NCI-H2196 treated with DMSO at 0.1 percent for 48 hours (cell line): Measurements from ENCODE around the gene MLLT1.

Source experiments
- DNase-seq: peaks from one replicate; lab custom pipeline; 2025; ENCODE audit not compliant: unreplicated experiment; lab: John Stamatoyannopoulos, UW

The MLLT1 gene

GRCh38 chr19:6236310-6237291, 43.2 kb downstream of the MLLT1 start:
- DNase-seq = peak; percentile 47

- no peak for DNase-seq
These were observed 44.5 kb downstream of the MLLT1 start for GRCh38 chr19:6235031-6235951.

GRCh38 chr19:6234527-6234926, 45.2 kb downstream of the MLLT1 start:
- no peak for DNase-seq

- DNase-seq = no peak
These were observed 45.8 kb downstream of the MLLT1 start for GRCh38 chr19:6233827-6234511.

- no peak for DNase-seq
These were observed 46.5 kb downstream of the MLLT1 start for GRCh38 chr19:6233056-6233826.

GRCh38 chr19:6232601-6233055, 47.1 kb downstream of the MLLT1 start:
- no peak for DNase-seq

- no peak for DNase-seq
These were observed 48.8 kb downstream of the MLLT1 start for GRCh38 chr19:6230991-6231448.

- DNase-seq = no peak
These were observed 49.6 kb downstream of the MLLT1 start for GRCh38 chr19:6229951-6230712.

GRCh38 chr19:6229216-6229913, 50.4 kb downstream of the MLLT1 start:
- DNase-seq = no peak

GRCh38 chr19:6228551-6229215, 51.1 kb downstream of the MLLT1 start:
- no peak for DNase-seq

GRCh38 chr19:6227936-6228325, 51.8 kb downstream of the MLLT1 start:
- no peak for DNase-seq

GRCh38 chr19:6227156-6227935, 52.4 kb downstream of the MLLT1 start:
- no peak for DNase-seq

GRCh38 chr19:6226444-6227155, 53.2 kb downstream of the MLLT1 start:
- DNase-seq = no peak

GRCh38 chr19:6226012-6226411, 53.8 kb downstream of the MLLT1 start:
- no peak for DNase-seq

- DNase-seq = no peak
These were observed 54.4 kb downstream of the MLLT1 start for GRCh38 chr19:6225232-6225865.

- DNase-seq = no peak
These were observed 55.5 kb downstream of the MLLT1 start for GRCh38 chr19:6224308-6224675.
